ENCODE results near the gene MARF1.
"Not testable (repeated sequence)": the region's sequence is repeated elsewhere in the genome, so short reads cannot be mapped to it uniquely, and the experiment has no call there.

- not testable (repeated sequence) for TF ChIP-seq CTCF (IDR thresholded peaks at IDR 0.05; ENCODE audit: low read depth, low read length); MAX (IDR thresholded peaks at IDR 0.05; ENCODE audit: low read depth, low read length); POLR2A (IDR thresholded peaks at IDR 0.05; ENCODE audit: extremely low read depth, insufficient read length); MYC (IDR thresholded peaks at IDR 0.05; ENCODE audit: low read depth, low read length)
Observed at GRCh38 chr16:15646557-15647293, 3.8 kb upstream of the MARF1 start.
